ENCODE data around the gene AGO1. TPM values are rescaled to one million over a fixed set of nuclear protein-coding genes. Genes with fewer than 3 reads are reported as not detected.
"Not testable (repeated sequence)": the region's sequence is repeated elsewhere in the genome, so short reads cannot be mapped to it uniquely, and the experiment has no call there.

The AGO1 gene
- total RNA-seq, 1 donor from 2014 or later, result 31.7 TPM

DNA sequence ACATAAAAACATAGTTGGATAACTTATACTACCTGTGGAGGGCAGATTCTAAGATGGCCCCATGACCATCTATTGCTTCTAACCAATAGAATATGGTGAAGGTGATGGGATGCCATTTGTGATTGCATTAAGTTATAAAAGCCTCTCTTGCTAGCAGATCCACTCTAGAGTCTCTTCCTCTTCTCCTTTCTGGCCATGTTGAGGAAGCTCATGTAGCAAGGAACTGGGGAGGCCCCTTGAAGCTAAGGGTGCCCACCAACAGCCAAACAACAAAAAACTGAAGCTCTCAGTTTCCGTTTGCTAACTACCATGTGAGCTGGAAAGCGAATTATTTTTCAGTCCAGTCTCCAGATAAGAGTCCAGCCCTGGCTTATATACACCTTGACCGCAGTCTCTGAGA lies 16.0 kb upstream of the AGO1 start:
- no peak for DNase-seq (ENCODE audit: extremely low spot score in 2 of 2)
- Histone ChIP-seq H3K27ac (no peak overlapping the region), H3K27me3 (no peaks in the 10 kb centered on the region), H3K9me3 (no peaks in the 10 kb centered on the region), H3K4me3 (no peak overlapping the region), H3K36me3 (no peaks in the 10 kb centered on the region), H3K4me1 (no peaks in the 10 kb centered on the region)
- intact Hi-C loops (cut with DNase I), result no loop called here
- no peak for TF ChIP-seq POLR2A (IDR thresholded peaks at IDR 0.05)
- no peak for TF ChIP-seq POLR2AphosphoS5 (IDR thresholded peaks at IDR 0.05; ENCODE audit: insufficient read depth in 1 of 2, low read depth in 1 of 2)
- TF ChIP-seq CTCF (IDR thresholded peaks at IDR 0.05), result no peak

DNA sequence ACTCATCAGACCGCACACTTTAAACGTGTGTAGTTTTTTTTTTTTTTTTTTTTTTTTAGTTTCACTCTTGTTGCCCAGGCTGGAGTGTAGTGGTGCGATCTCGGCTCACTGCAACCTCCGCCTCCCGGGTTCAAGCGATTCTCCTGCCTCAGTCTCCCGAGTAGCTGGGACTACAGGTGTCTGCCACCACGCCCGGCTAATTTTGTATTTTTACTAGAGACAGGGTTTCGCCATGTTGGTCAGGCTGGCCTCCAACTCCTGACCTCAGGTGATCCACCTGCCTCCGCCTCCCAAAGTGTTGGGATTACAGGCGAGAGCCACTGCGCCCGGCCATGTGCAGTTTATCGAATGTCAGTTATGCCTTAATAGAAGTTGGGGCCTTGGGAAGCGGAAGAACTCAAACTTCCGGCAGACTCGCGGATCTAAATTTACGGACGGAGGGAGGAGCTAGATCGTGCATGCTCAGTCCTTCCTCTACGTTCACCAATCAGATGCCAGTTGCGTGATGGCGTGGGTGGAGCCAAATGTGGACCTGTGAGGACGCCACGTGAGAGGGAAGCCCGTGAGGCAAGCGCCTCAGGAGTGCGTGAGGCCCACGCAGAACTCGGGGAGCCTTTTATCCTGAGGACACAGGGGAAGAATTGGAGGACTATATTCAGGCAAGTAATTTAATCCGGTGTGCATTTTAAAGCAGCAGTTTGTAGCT lies 13.6 kb upstream of the AGO1 start:
- H3K36me3 ChIP-seq; DNase-seq (ENCODE audit: extremely low spot score in 2 of 2); H3K9me3 ChIP-seq; H3K4me3 ChIP-seq; H3K27me3 ChIP-seq; H3K27ac ChIP-seq; H3K4me1 ChIP-seq; intact Hi-C loops (cut with DNase I): not testable (repeated sequence)

DNA sequence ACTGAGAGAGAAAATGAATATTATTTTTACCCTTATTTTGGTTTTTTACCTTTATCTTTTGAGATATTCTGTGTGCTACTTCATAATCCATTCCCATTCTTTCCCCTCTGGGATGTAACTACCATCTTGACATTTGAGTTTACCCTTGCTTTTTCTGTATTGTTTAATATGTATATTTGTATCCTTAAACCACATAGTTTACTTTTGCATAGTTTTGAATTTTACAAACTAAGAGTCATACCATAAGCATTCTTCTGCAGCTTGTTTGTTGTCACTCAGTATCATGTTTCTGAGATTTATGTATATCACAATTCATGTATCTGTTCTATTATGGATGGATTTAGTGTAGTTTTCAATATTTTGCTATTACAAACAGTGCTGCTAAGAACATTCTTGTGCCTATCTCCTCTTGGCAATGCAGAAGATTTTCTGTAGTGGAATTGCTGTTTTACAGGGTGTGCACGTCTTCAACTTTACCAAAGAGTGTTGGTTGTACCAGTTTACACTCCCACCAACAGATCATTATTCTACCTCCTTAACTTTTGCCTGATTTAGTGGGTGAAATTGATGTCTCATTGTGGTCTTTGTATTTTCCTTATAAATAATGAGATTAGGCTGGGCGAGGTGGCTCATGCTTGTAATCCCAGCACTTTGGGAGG lies 12.2 kb upstream of the AGO1 start:
- no peaks in the 10 kb centered on the region for H3K27me3 ChIP-seq
- H3K4me3 ChIP-seq, result no peak overlapping the region
- DNase-seq (ENCODE audit: extremely low spot score in 2 of 2), result no peak
- no peaks in the 10 kb centered on the region for H3K4me1 ChIP-seq
- intact Hi-C loops (cut with DNase I), result no loop called here
- H3K36me3 ChIP-seq, result no peaks in the 10 kb centered on the region
- TF ChIP-seq POLR2A (IDR thresholded peaks at IDR 0.05), result no peak
- no peak for TF ChIP-seq CTCF (IDR thresholded peaks at IDR 0.05)
- no peak for TF ChIP-seq POLR2AphosphoS5 (IDR thresholded peaks at IDR 0.05; ENCODE audit: insufficient read depth in 1 of 2, low read depth in 1 of 2)
- H3K9me3 ChIP-seq, result no peaks in the 10 kb centered on the region
- H3K27ac ChIP-seq, result no peak overlapping the region

DNA sequence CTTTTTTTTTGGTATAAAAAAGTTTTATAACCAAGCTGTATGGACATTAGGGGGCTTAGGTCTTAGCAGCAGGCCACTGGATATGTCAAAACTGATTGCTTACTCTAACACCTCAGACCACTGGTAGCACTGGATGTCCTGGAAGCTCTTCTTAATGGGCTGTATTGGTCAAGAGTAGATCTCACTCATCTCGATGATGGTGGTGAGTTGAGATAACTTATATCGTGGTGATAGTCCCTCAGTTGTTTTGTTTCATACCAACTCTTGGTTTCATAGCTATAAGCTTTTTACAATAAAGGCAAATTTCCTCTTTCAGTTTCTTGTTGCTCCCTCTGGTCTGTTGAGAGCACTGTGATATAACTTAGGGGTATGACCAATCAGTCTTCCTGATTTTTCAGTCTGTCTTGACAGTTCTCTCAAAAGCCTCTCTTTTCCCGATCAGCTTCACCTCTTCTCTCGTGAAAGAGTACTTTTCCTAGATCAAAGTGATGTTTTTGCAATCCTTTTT lies 9.7 kb upstream of the AGO1 start:
- Histone ChIP-seq H3K9me3 (no peaks in the 10 kb centered on the region), H3K27ac (no peak overlapping the region), H3K27me3 (no peaks in the 10 kb centered on the region), H3K4me1 (no peaks in the 10 kb centered on the region), H3K4me3 (no peak overlapping the region), H3K36me3 (no peaks in the 10 kb centered on the region)
- DNase-seq (ENCODE audit: extremely low spot score in 2 of 2), result no peak
- no peak for TF ChIP-seq POLR2A (IDR thresholded peaks at IDR 0.05)
- no peak for TF ChIP-seq CTCF (IDR thresholded peaks at IDR 0.05)
- no peak for TF ChIP-seq POLR2AphosphoS5 (IDR thresholded peaks at IDR 0.05; ENCODE audit: insufficient read depth in 1 of 2, low read depth in 1 of 2)
- intact Hi-C loops (cut with DNase I), result no loop called here

GRCh38 chr1:35874115-35874514 lies 8.9 kb upstream of the AGO1 start:
- intact Hi-C loops (cut with DNase I); H3K36me3 ChIP-seq; H3K9me3 ChIP-seq; DNase-seq (ENCODE audit: extremely low spot score in 2 of 2); H3K27me3 ChIP-seq; H3K4me3 ChIP-seq; H3K27ac ChIP-seq; H3K4me1 ChIP-seq: not testable (repeated sequence)

DNA sequence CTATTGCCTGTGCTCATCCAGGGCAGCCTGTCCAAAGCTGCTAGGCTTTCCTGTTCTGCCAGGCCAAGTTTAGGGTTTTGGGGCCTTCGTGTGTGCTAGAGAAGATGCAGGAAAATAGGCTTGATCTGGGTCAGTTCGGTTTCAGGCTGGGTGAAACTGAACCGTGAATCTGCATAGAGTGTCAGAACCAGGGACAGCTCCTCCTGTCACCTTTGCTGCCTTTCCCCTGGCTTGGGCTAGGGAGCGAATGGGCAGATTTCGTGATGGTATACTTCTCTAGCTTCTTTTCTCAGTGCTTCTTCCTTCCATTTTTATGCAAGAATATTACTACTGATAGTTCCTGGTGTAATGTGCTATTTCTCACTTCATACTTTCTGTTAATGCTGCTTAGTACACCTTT lies 6.0 kb upstream of the AGO1 start:
- no peak for DNase-seq (ENCODE audit: extremely low spot score in 2 of 2)
- Histone ChIP-seq H3K4me3 (no peak overlapping the region), H3K27ac (no peak overlapping the region), H3K4me1 (no peaks in the 10 kb centered on the region), H3K36me3 (no peaks in the 10 kb centered on the region), H3K9me3 (no peaks in the 10 kb centered on the region), H3K27me3 (no peaks in the 10 kb centered on the region)
- TF ChIP-seq CTCF (IDR thresholded peaks at IDR 0.05), result no peak
- no peak for TF ChIP-seq POLR2AphosphoS5 (IDR thresholded peaks at IDR 0.05; ENCODE audit: insufficient read depth in 1 of 2, low read depth in 1 of 2)
- no peak for TF ChIP-seq POLR2A (IDR thresholded peaks at IDR 0.05)
- intact Hi-C loops (cut with DNase I), result no loop called here

Measured in vagina (tissue), 2 donors.